Measurements from ENCODE around the gene SMCO4. TPM values are rescaled to one million over a fixed set of nuclear protein-coding genes. Genes with fewer than 3 reads are reported as not detected.

The SMCO4 gene
- total RNA-seq, 2 experiments from 2014 or later, result 0.30 TPM; not detected in 1

DNA sequence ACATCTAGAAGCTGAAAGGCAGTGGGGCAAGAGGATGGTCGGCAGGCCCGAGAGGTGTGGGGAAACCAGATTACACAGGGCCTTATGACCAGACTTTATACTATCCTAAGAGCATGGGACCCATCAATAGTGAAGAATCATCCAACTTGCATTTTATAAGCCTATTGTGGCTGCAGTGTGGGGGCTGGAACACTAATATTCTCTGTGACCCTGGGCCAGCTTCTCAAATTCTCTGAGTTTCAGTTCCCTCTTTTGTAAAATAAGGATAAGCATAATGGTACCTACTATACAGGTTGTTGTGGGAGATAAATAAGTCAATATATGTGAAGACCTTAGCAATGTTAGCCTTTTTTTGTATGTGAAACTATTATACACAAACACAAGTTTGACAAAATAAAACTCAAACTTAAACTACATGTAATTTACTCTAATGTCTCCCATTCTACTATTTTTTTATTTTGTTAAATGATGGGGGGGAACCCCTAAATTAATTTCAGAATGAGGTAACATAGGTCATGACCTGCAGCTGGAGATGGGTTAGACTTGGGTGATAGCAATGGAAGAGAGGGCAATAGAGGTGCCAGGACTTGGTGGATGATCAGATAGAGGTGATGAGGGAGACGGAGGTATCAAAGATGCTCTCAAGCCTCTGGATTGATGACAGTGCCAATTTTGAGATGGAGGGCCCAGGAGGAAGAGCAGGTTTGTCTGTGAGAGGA lies 30.1 kb downstream of the SMCO4 start:
- ChIA-PET POLR2A (no interaction called here), CTCF (no interaction called here)
- H3K9me3 Mint-ChIP-seq, result no peaks in the 10 kb centered on the region
- no peaks in the 10 kb centered on the region for H3K4me1 Mint-ChIP-seq (ENCODE audit: low read depth)
- Histone ChIP-seq H3K4me1 (ENCODE audit: insufficient read depth, low read length) (no peaks in the 10 kb centered on the region), H3K4me3 (ENCODE audit: low read length) (no peak overlapping the region), H3K27ac (ENCODE audit: low read depth in 1 of 2, low read length in 2 of 2) (no peak overlapping the region), H3K9me3 (ENCODE audit: control insufficient read depth in 1 of 2, insufficient read depth in 1 of 2, low read length in 2 of 2) (no peaks in the 10 kb centered on the region), H3K36me3 (ENCODE audit: insufficient read depth, low read length) (no peaks in the 10 kb centered on the region), H3K27me3 (ENCODE audit: control insufficient read depth in 1 of 2, insufficient read depth in 2 of 2, low read length in 2 of 2) (no peaks in the 10 kb centered on the region)
- H3K4me3 Mint-ChIP-seq, result no peak overlapping the region
- H3K27me3 Mint-ChIP-seq, result no peaks in the 10 kb centered on the region
- TF ChIP-seq, protein P1, sequence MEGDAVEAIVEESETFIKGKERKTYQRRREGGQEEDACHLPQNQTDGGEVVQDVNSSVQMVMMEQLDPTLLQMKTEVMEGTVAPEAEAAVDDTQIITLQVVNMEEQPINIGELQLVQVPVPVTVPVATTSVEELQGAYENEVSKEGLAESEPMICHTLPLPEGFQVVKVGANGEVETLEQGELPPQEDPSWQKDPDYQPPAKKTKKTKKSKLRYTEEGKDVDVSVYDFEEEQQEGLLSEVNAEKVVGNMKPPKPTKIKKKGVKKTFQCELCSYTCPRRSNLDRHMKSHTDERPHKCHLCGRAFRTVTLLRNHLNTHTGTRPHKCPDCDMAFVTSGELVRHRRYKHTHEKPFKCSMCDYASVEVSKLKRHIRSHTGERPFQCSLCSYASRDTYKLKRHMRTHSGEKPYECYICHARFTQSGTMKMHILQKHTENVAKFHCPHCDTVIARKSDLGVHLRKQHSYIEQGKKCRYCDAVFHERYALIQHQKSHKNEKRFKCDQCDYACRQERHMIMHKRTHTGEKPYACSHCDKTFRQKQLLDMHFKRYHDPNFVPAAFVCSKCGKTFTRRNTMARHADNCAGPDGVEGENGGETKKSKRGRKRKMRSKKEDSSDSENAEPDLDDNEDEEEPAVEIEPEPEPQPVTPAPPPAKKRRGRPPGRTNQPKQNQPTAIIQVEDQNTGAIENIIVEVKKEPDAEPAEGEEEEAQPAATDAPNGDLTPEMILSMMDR (IDR thresholded peaks at IDR 0.05), result no peak
- ATAC-seq (ENCODE audit: poor library complexity) (no peak), DNase-seq (no peak)
- H3K36me3 Mint-ChIP-seq (ENCODE audit: low read depth), result no peaks in the 10 kb centered on the region
- no peak overlapping the region for H3K27ac Mint-ChIP-seq
- intact Hi-C loops (cut with DNase I, micrococcal nuclease), result no loop called here

DNA sequence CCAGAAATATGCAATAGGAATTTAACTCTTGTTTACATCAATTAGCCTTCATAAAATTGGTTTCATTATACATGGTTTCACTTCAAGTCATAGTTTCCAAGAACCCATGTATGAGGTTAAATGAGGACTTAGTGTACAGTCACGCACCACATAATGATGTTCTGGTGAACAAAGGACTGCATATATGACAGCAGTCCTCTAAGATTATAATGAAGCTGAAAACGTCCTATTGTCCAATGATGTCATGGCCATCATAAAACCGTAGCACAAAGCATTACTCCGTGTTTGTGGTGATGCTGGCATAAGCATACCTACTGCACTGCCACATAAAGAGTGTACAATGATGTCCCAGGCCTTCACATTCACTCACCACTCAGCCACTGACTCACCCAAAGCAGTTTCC lies 31.1 kb downstream of the SMCO4 start:
- H3K36me3 ChIP-seq (ENCODE audit: insufficient read depth, low read length), result no peaks in the 10 kb centered on the region
- ATAC-seq (ENCODE audit: poor library complexity), result no peak
- no peak overlapping the region for H3K4me3 ChIP-seq (ENCODE audit: low read length)
- no peaks in the 10 kb centered on the region for H3K27me3 ChIP-seq (ENCODE audit: control insufficient read depth in 1 of 2, insufficient read depth in 2 of 2, low read length in 2 of 2)
- ChIA-PET CTCF (no interaction called here), POLR2A (interaction anchor here (0.6 kb wide), 1 partner anchor 196 kb away, joined by 3 read pairs; no protein-coding TSS in a partner anchor)
- no peaks in the 10 kb centered on the region for H3K9me3 ChIP-seq (ENCODE audit: control insufficient read depth in 1 of 2, insufficient read depth in 1 of 2, low read length in 2 of 2)
- Mint-ChIP-seq H3K9me3 (no peaks in the 10 kb centered on the region), H3K27ac (no peak overlapping the region), H3K4me1 (ENCODE audit: low read depth) (no peaks in the 10 kb centered on the region), H3K27me3 (no peaks in the 10 kb centered on the region), H3K36me3 (ENCODE audit: low read depth) (no peaks in the 10 kb centered on the region), H3K4me3 (no peak overlapping the region)
- TF ChIP-seq, protein P1 (IDR thresholded peaks at IDR 0.05), result no peak
- H3K4me1 ChIP-seq (ENCODE audit: insufficient read depth, low read length), result no peaks in the 10 kb centered on the region
- intact Hi-C loops (cut with DNase I, micrococcal nuclease), result no loop called here
- no peak for DNase-seq
- H3K27ac ChIP-seq (ENCODE audit: low read depth in 1 of 2, low read length in 2 of 2), result no peak overlapping the region

DNA sequence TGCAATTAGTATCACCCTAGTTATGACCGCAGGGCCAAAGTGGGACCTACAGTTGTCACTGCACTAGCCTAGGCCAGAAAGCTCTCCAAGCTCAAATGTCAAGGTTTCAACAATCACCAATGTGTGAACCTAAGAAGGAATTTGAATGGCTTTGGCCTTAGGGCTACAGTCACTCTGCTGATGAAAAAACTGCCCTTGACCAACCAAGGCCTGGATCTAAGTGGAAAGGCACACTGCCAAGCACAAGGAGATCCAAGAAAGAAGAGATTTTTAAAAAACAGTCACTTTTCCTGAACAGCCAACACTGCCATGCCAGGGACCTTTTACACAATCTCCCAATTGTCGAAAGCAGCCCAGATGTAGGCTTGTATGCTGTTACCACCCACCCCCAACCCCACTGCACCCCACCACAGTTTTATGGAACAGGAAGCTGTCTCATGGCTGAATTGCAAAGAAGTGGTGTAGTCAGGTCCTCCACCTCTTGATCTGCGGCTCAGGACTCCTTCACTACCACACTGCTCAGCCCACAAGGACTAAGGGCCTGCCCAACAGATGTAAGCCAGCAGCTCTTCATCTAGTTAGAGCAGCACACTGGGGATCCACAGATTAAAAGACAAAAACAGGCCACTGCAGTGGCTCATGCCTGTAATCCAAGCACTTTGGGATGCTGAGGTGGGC lies 32.9 kb downstream of the SMCO4 start:
- CTCF ChIA-PET, result no interaction called here
- Histone ChIP-seq H3K9me3 (ENCODE audit: control insufficient read depth in 1 of 2, insufficient read depth in 1 of 2, low read length in 2 of 2) (no peaks in the 10 kb centered on the region), H3K27me3 (ENCODE audit: control insufficient read depth in 1 of 2, insufficient read depth in 2 of 2, low read length in 2 of 2) (no peaks in the 10 kb centered on the region), H3K27ac (ENCODE audit: low read depth in 1 of 2, low read length in 2 of 2) (no peak overlapping the region), H3K36me3 (ENCODE audit: insufficient read depth, low read length) (no peaks in the 10 kb centered on the region), H3K4me1 (ENCODE audit: insufficient read depth, low read length) (no peaks in the 10 kb centered on the region), H3K4me3 (ENCODE audit: low read length) (no peak overlapping the region)
- POLR2A ChIA-PET, result no interaction called here
- intact Hi-C loops (cut with DNase I, micrococcal nuclease), result no loop called here
- H3K4me3 Mint-ChIP-seq, result no peak overlapping the region
- TF ChIP-seq, protein P1 (IDR thresholded peaks at IDR 0.05), result no peak
- no peaks in the 10 kb centered on the region for H3K36me3 Mint-ChIP-seq (ENCODE audit: low read depth)
- H3K4me1 Mint-ChIP-seq (ENCODE audit: low read depth), result no peaks in the 10 kb centered on the region
- ATAC-seq (ENCODE audit: poor library complexity) (no peak), DNase-seq (no peak)
- H3K9me3 Mint-ChIP-seq, result no peaks in the 10 kb centered on the region
- H3K27ac Mint-ChIP-seq, result no peak overlapping the region
- no peaks in the 10 kb centered on the region for H3K27me3 Mint-ChIP-seq

Measured in CD4-positive, alpha-beta T cell (primary cell).